Neural cell (in vitro differentiated cells): ENCODE measurements around the gene IL17B. TPM values are rescaled to one million over a fixed set of nuclear protein-coding genes. Genes with fewer than 3 reads are reported as not detected.

Source experiments
- H2AFZ ChIP-seq: fragments of 200-600, 300-800 bp; sonication (generic), shearing (Covaris generic); 2 replicates; pipeline ENCODE4 v1.6.0; 2014; ENCODE audit warnings: low read depth, mild to moderate bottlenecking, antibody characterized with exemption, low read length, moderate library complexity
- H3F3A ChIP-seq: fragments of 200-600 bp; shearing (Covaris generic); 2 replicates; pipeline ENCODE4 v1.6.1; 2016; ENCODE audit warnings: mild to moderate bottlenecking, moderate library complexity, mixed read lengths, antibody characterized with exemption, low read length; ENCODE audit not compliant: insufficient read depth, poor library complexity, severe bottlenecking
- H3K27ac ChIP-seq: fragments of 200-600, 300-800 bp; sonication (generic), shearing (Covaris generic); 2 replicates; pipeline ENCODE4 v1.5.1; 2014; ENCODE audit warnings: mild to moderate bottlenecking, low read length, moderate library complexity
- H3K27me3 ChIP-seq: fragments of 300-800, 200-600 bp; sonication (generic), shearing (Covaris generic); 2 replicates; pipeline ENCODE4 v1.6.0; 2014; ENCODE audit warnings: mild to moderate bottlenecking, low read depth, low read length, moderate library complexity; ENCODE audit not compliant: insufficient read depth
- H3K36me3 ChIP-seq: fragments of 300-800, 200-600 bp; sonication (generic), shearing (Covaris generic); 2 replicates; pipeline ENCODE4 v1.5.1; 2014; ENCODE audit warnings: mild to moderate bottlenecking, antibody characterized with exemption, low read length, moderate library complexity; ENCODE audit not compliant: insufficient read depth
- H3K4me2 ChIP-seq: fragments of 300-800, 200-600 bp; sonication (generic), shearing (Covaris generic); 2 replicates; pipeline ENCODE4 v1.6.0; 2014; ENCODE audit warnings: mild to moderate bottlenecking, low read length
- H3K4me3 ChIP-seq: fragments of 300-800, 200-600 bp; sonication (generic), shearing (Covaris generic); 2 replicates; pipeline ENCODE4 v1.5.1; 2014; ENCODE audit warnings: mild to moderate bottlenecking, low read length, moderate library complexity
- H3K79me2 ChIP-seq: fragments of 200-600 bp; shearing (Covaris generic); replicated peaks from 2 replicates; pipeline ENCODE4 v1.6.0; 2014; ENCODE audit warnings: mild to moderate bottlenecking, low read length, moderate library complexity; ENCODE audit not compliant: insufficient read depth
- H3K9ac ChIP-seq: fragments of 300-800, 200-600 bp; sonication (generic), shearing (Covaris generic); 2 replicates; pipeline ENCODE4 v1.6.1; 2016; ENCODE audit warnings: mild to moderate bottlenecking, low read length, mixed read lengths
- H3K9me2 ChIP-seq: fragments of 200-600 bp; shearing (Covaris generic); 2 replicates; pipeline ENCODE4 v1.6.1; 2016; ENCODE audit warnings: mild to moderate bottlenecking, low read length, mixed read lengths; ENCODE audit not compliant: insufficient read depth
- H3K9me3 ChIP-seq: fragments of 200-600, 300-800 bp; sonication (generic), shearing (Covaris generic); 2 replicates; pipeline ENCODE4 v1.6.1; 2016; ENCODE audit warnings: mild to moderate bottlenecking, mixed run types, low read length, moderate library complexity, mixed read lengths
- H4K20me1 ChIP-seq: fragments of 200-600 bp; shearing (Covaris generic); 2 replicates; pipeline ENCODE4 v1.6.1; 2016; ENCODE audit warnings: mild to moderate bottlenecking, mixed run types; ENCODE audit not compliant: insufficient read depth
- CTCF ChIP-seq: fragments of 450-650 bp; IDR thresholded peaks from 2 replicates; pipeline ENCODE4 v1.5.1; 2014; ENCODE audit warnings: antibody characterized with exemption, mild to moderate bottlenecking, moderate library complexity; ENCODE audit not compliant: poor library complexity, severe bottlenecking
- EP300 ChIP-seq: fragments of 450-650 bp; conservative IDR thresholded peaks from 2 replicates; pipeline ENCODE4 v1.6.1; 2014; ENCODE audit warnings: antibody characterized with exemption, mild to moderate bottlenecking, moderate library complexity; ENCODE audit not compliant: poor library complexity, severe bottlenecking
- EZH2 ChIP-seq: fragments of 200-600, 300-800 bp; shearing (Covaris generic), sonication (generic); IDR thresholded peaks from 2 replicates; pipeline ENCODE4 v1.6.1; 2014; ENCODE audit warnings: antibody characterized with exemption, low read length, borderline replicate concordance, mild to moderate bottlenecking; ENCODE audit not compliant: insufficient read depth, poor library complexity, severe bottlenecking
- MXI1 ChIP-seq: fragments of 450-650 bp; conservative IDR thresholded peaks from 2 replicates; pipeline ENCODE4 v1.6.1; 2014; ENCODE audit warnings: antibody characterized with exemption, mild to moderate bottlenecking; ENCODE audit not compliant: poor library complexity, severe bottlenecking
- POLR2AphosphoS5 ChIP-seq: IDR thresholded peaks from 2 replicates; pipeline ENCODE4 v1.6.1; 2012
- RAD21 ChIP-seq: fragments of 450-650 bp; conservative IDR thresholded peaks from 2 replicates; pipeline ENCODE4 v1.6.1; 2014; ENCODE audit warnings: antibody characterized with exemption, mild to moderate bottlenecking, moderate library complexity
- REST ChIP-seq: IDR thresholded peaks from 2 replicates; pipeline ENCODE4 v1.6.1; 2012; ENCODE audit warnings: borderline replicate concordance
- SMC3 ChIP-seq: fragments of 450-650 bp; conservative IDR thresholded peaks from 2 replicates; pipeline ENCODE4 v1.6.1; 2014; ENCODE audit warnings: antibody characterized with exemption, mild to moderate bottlenecking, moderate library complexity; ENCODE audit not compliant: poor library complexity
- TAF1 ChIP-seq: IDR thresholded peaks from 2 replicates; pipeline ENCODE4 v1.6.1; 2012; ENCODE audit warnings: low read depth
- polyA plus RNA-seq: library from polyadenylated mRNA; depleted of rRNA; stranded (reverse); fragments of >200 nt; gene quantifications from 2 replicates; pipeline ENCODE4 v1.2.3, GENCODE V29; 2014

IL17B gene
- polyA plus RNA-seq, 1 donor from 2014 or later = not detected

- Histone ChIP-seq H3K4me3 (no peak overlapping the region), H3K36me3 (no peaks in the 10 kb centered on the region), H3K9me2 (no peaks in the 10 kb centered on the region), H3K9me3 (no peaks in the 10 kb centered on the region), H3K79me2 (no peaks in the 10 kb centered on the region), H2AFZ (no peak overlapping the region), H3F3A (no peaks in the 10 kb centered on the region), H4K20me1 (no peaks in the 10 kb centered on the region), H3K4me2 (no peak overlapping the region), H3K9ac (no peak overlapping the region), H3K27ac (no peak overlapping the region), H3K27me3 (no peaks in the 10 kb centered on the region)
- no peak for TF ChIP-seq MXI1
- TF ChIP-seq REST = no peak
These were observed 761 bp downstream of the IL17B start for GRCh38 chr5:149378241-149378820.

- Histone ChIP-seq H3K27ac (no peak overlapping the region), H2AFZ (no peak overlapping the region), H3K4me3 (no peak overlapping the region), H3K9me2 (no peaks in the 10 kb centered on the region), H3K79me2 (no peaks in the 10 kb centered on the region), H3K4me2 (no peak overlapping the region), H3K9me3 (no peaks in the 10 kb centered on the region), H3K9ac (no peak overlapping the region), H3K27me3 (no peaks in the 10 kb centered on the region), H3K36me3 (no peaks in the 10 kb centered on the region), H3F3A (no peaks in the 10 kb centered on the region), H4K20me1 (no peaks in the 10 kb centered on the region)
- TF ChIP-seq MXI1 (no peak), EZH2 (no peak), SMC3 (no peak), RAD21 (no peak), EP300 (no peak), CTCF (no peak), REST (no peak), TAF1 (no peak), POLR2AphosphoS5 (no peak)
These were observed 2.2 kb downstream of the IL17B start for GRCh38 chr5:149376711-149377447.
